H1 (cell line): ENCODE results near the gene ZNF648. TPM values are rescaled to one million over a fixed set of nuclear protein-coding genes. Genes with fewer than 3 reads are reported as not detected.

Experiments used
- CTCF ChIA-PET: fragments of 300-600 bp; sonication (Branson Sonifier 250); formaldehyde crosslinking; loops from one replicate; lab custom pipeline; 2021; ENCODE audit not compliant: partially characterized antibody; lab: Charles Lee
- POLR2A ChIA-PET: fragments of 300-600 bp; sonication (Branson Sonifier 250); formaldehyde crosslinking; loops from one replicate; lab custom pipeline; 2021; ENCODE audit warnings: inconsistent platforms; ENCODE audit not compliant: partially characterized antibody; lab: Charles Lee
- DNase-seq, 2 experiments: peaks; one replicate each; pipeline versions ENCODE4 v3.0.0 to v3.0.0-alpha.2; 2010 to 2022; ENCODE audit warnings: low spot score in 2 of 2, low read depth in 1 of 2, mixed read lengths in 1 of 2
- FAIRE-seq: peaks from 2 replicates; lab custom pipeline; 2011; peaks lifted over from hg19 to GRCh38; lab: Jason Lieb, UNC
- H2AFZ ChIP-seq: 2 replicates; pipeline ENCODE4 v1.8.1; 2012; ENCODE audit warnings: low read length, inconsistent platforms
- H2AK5ac ChIP-seq: 2 replicates; pipeline ENCODE4 v1.6.1; 2013; ENCODE audit warnings: low read depth, low read length
- H2BK120ac ChIP-seq: replicated peaks from 2 replicates; pipeline ENCODE3; 2013; ENCODE audit warnings: low read depth, low read length, inconsistent platforms
- H2BK12ac ChIP-seq: 2 replicates; pipeline ENCODE4 v1.6.1; 2013; ENCODE audit warnings: low read depth, low read length
- H2BK15ac ChIP-seq: 2 replicates; pipeline ENCODE4 v1.6.1; 2013; ENCODE audit warnings: low read length
- H2BK20ac ChIP-seq: 2 replicates; pipeline ENCODE4 v1.6.1; 2013; ENCODE audit warnings: low read length
- H2BK5ac ChIP-seq: 2 replicates; pipeline ENCODE4 v1.6.1; 2013; ENCODE audit warnings: low read depth, low read length
- H3K14ac ChIP-seq: 2 replicates; pipeline ENCODE4 v1.6.1; 2013; ENCODE audit warnings: inconsistent platforms; ENCODE audit not compliant: insufficient read length
- H3K18ac ChIP-seq: 2 replicates; pipeline ENCODE4 v1.6.1; 2013; ENCODE audit warnings: low read length; ENCODE audit errors: extremely low read depth
- H3K23ac ChIP-seq: 2 replicates; pipeline ENCODE4 v1.6.1; 2013; ENCODE audit warnings: inconsistent platforms; ENCODE audit not compliant: insufficient read length
- H3K23me2 ChIP-seq: 2 replicates; pipeline ENCODE4 v1.6.1; 2013; ENCODE audit warnings: low read depth, low read length
- H3K27ac ChIP-seq: 2 replicates; pipeline ENCODE4 v1.6.1; 2011; ENCODE audit warnings: low read depth, low read length, inconsistent platforms
- H3K27me3 ChIP-seq, 4 experiments: replicated peaks in 1 of 4; 1 replicate in 1 of 4; 2 replicates in 3 of 4; pipeline versions ENCODE4 v1.6.1 to v1.8.1; 2011 to 2013; ENCODE audit warnings: low read length in 3 of 4, mild to moderate bottlenecking in 3 of 4, inconsistent platforms in 2 of 4, mixed read lengths in 2 of 4, moderate library complexity in 1 of 4; ENCODE audit not compliant: control insufficient read depth in 3 of 4, insufficient read depth in 3 of 4; ENCODE audit errors: extremely low read depth in 1 of 4
- H3K36me3 ChIP-seq, 4 experiments: 2 replicates each; pipeline versions ENCODE4 v1.6.1 to v1.8.1; 2011 to 2013; ENCODE audit warnings: mild to moderate bottlenecking in 4 of 4, low read length in 3 of 4, moderate library complexity in 2 of 4, control low read depth in 1 of 4, inconsistent platforms in 1 of 4; ENCODE audit not compliant: insufficient read depth in 4 of 4, control insufficient read depth in 2 of 4
- H3K4ac ChIP-seq: replicated peaks from 2 replicates; pipeline ENCODE3; 2013; ENCODE audit warnings: low read length, low read depth, mixed read lengths, inconsistent platforms; ENCODE audit not compliant: insufficient read length
- H3K4me1 ChIP-seq, 4 experiments: replicated peaks in 1 of 4; 1 replicate in 1 of 4; 2 replicates in 3 of 4; pipeline versions ENCODE4 v1.6.1 to v1.8.1; 2011 to 2013; ENCODE audit warnings: low read length in 3 of 4, inconsistent platforms in 2 of 4, mixed read lengths in 1 of 4; ENCODE audit not compliant: insufficient read depth in 4 of 4, control insufficient read depth in 3 of 4
- H3K4me2 ChIP-seq, 2 experiments: 2 replicates each; pipeline versions ENCODE4 v1.6.1 to v1.8.1; 2011 to 2013; ENCODE audit warnings: low read depth in 2 of 2, low read length in 2 of 2, control low read depth in 1 of 2, inconsistent platforms in 1 of 2, mild to moderate bottlenecking in 1 of 2; ENCODE audit not compliant: insufficient read depth in 1 of 2
- H3K4me3 ChIP-seq, 4 experiments: fragments of 200-600, 300-600 bp in 1 of 4; sonication (generic), shearing (Covaris generic), sonication (Bioruptor Twin) in 1 of 4; 2 replicates each; pipeline versions ENCODE4 v1.5.1 to v1.8.1; 2011 to 2016; ENCODE audit warnings: low read length in 4 of 4, low read depth in 3 of 4, control low read depth in 2 of 4, inconsistent platforms in 2 of 4, mild to moderate bottlenecking in 2 of 4, mixed read lengths in 1 of 4, moderate library complexity in 1 of 4; ENCODE audit not compliant: insufficient read depth in 2 of 4; ENCODE audit errors: extremely low read depth in 1 of 4
- H3K56ac ChIP-seq: replicated peaks from 2 replicates; pipeline ENCODE3; 2013; ENCODE audit warnings: low read depth, mild to moderate bottlenecking, mixed read lengths, low read length, inconsistent platforms; ENCODE audit not compliant: insufficient read length
- H3K79me1 ChIP-seq: 2 replicates; pipeline ENCODE4 v1.6.1; 2013; ENCODE audit warnings: low read depth, low read length, control low read depth
- H3K79me2 ChIP-seq, 2 experiments: 2 replicates each; pipeline versions ENCODE4 v1.6.1 to v1.8.1; 2012 to 2013; ENCODE audit warnings: low read length in 2 of 2, mild to moderate bottlenecking in 2 of 2, inconsistent platforms in 1 of 2; ENCODE audit not compliant: insufficient read depth in 2 of 2, control insufficient read depth in 1 of 2
- H3K9ac ChIP-seq, 4 experiments: replicated peaks in 1 of 4; 1 replicate in 1 of 4; 2 replicates in 3 of 4; pipeline versions ENCODE4 v1.6.1 to v1.8.1; 2011 to 2013; ENCODE audit warnings: low read depth in 3 of 4, low read length in 3 of 4, control low read depth in 2 of 4, mild to moderate bottlenecking in 2 of 4, moderate library complexity in 2 of 4, inconsistent platforms in 1 of 4; ENCODE audit errors: extremely low read depth in 1 of 4
- H3K9me3 ChIP-seq, 2 experiments: 2 replicates each; pipeline versions ENCODE4 v1.6.1 to v1.8.1; 2012 to 2013; ENCODE audit warnings: mild to moderate bottlenecking in 2 of 2, moderate library complexity in 2 of 2, control low read depth in 1 of 2, inconsistent platforms in 1 of 2, low read depth in 1 of 2, low read length in 1 of 2, mixed read lengths in 1 of 2; ENCODE audit not compliant: insufficient read depth in 2 of 2
- H4K20me1 ChIP-seq, 2 experiments: replicated peaks in 1 of 2; 2 replicates each; pipeline versions ENCODE3 to v1.8.1; 2011 to 2013; ENCODE audit warnings: inconsistent platforms in 2 of 2, low read length in 2 of 2, mild to moderate bottlenecking in 1 of 2; ENCODE audit not compliant: insufficient read depth in 2 of 2, control insufficient read depth in 1 of 2
- H4K5ac ChIP-seq: 2 replicates; pipeline ENCODE4 v1.6.1; 2013; ENCODE audit warnings: low read length, low read depth, mixed read lengths, inconsistent platforms; ENCODE audit not compliant: insufficient read length
- H4K8ac ChIP-seq: 2 replicates; pipeline ENCODE4 v1.8.0; 2013; ENCODE audit warnings: mild to moderate bottlenecking, moderate library complexity, low read length, inconsistent platforms; ENCODE audit not compliant: insufficient read depth; ENCODE audit errors: extremely low read depth
- H4K91ac ChIP-seq: replicated peaks from 2 replicates; pipeline ENCODE3; 2013; ENCODE audit warnings: low read length, mixed read lengths, inconsistent platforms; ENCODE audit not compliant: insufficient read length
- BRCA1 ChIP-seq: IDR thresholded peaks from 2 replicates; pipeline ENCODE4 v1.6.1; 2012; ENCODE audit warnings: low read depth, low read length, improper control_type of control experiment
- CREB1 ChIP-seq: IDR thresholded peaks from 2 replicates; pipeline ENCODE4 v1.6.1; 2012; ENCODE audit warnings: inconsistent platforms
- CTCF ChIP-seq, 3 experiments: IDR thresholded peaks; 1 replicate in 2 of 3; 2 replicates in 1 of 3; pipeline versions ENCODE4 v1.5.1 to v1.6.1; 2011; ENCODE audit warnings: low read length in 3 of 3, mild to moderate bottlenecking in 3 of 3, inconsistent platforms in 2 of 3, low read depth in 1 of 3, moderate library complexity in 1 of 3; ENCODE audit not compliant: insufficient read depth in 1 of 3; ENCODE audit errors: control extremely low read depth in 1 of 3
- KDM1A ChIP-seq: fragments of 200-600, 300-600 bp; sonication (generic); IDR thresholded peaks from 2 replicates; pipeline ENCODE4 v1.7.1; 2016; ENCODE audit warnings: mild to moderate bottlenecking, low read length, borderline replicate concordance
- KDM5A ChIP-seq: fragments of 200-600 bp; IDR thresholded peaks from 2 replicates; pipeline ENCODE4 v1.7.1; 2012; ENCODE audit warnings: mild to moderate bottlenecking, low read length, inconsistent platforms, mixed read lengths
- NRF1 ChIP-seq: IDR thresholded peaks from 2 replicates; pipeline ENCODE4 v1.6.1; 2011; ENCODE audit warnings: mild to moderate bottlenecking, low read depth, low read length, improper control_type of control experiment
- POLR2AphosphoS5 ChIP-seq: IDR thresholded peaks from 2 replicates; pipeline ENCODE4 v1.6.1; 2011; ENCODE audit warnings: low read depth, low read length
- SAP30 ChIP-seq: fragments of 300-600 bp; sonication (generic); IDR thresholded peaks from 2 replicates; pipeline ENCODE4 v1.7.1; 2012; ENCODE audit warnings: low read length, moderate library complexity, mild to moderate bottlenecking, inconsistent platforms; ENCODE audit not compliant: insufficient read depth, insufficient replicate concordance
- SIN3A ChIP-seq, 2 experiments: IDR thresholded peaks in 1 of 2; conservative IDR thresholded peaks in 1 of 2; 2 replicates each; pipeline ENCODE4 v1.6.1; 2011 to 2012; ENCODE audit warnings: low read length in 2 of 2, improper control_type of control experiment in 1 of 2, low read depth in 1 of 2, mild to moderate bottlenecking in 1 of 2
- SRF ChIP-seq: IDR thresholded peaks from 2 replicates; pipeline ENCODE4 v1.6.1; 2011; ENCODE audit warnings: mild to moderate bottlenecking, low read depth, low read length, moderate library complexity
- SUZ12 ChIP-seq: fragments of 200-600 bp; sonication (generic); IDR thresholded peaks from 2 replicates; pipeline ENCODE4 v1.6.1; 2012; ENCODE audit warnings: mild to moderate bottlenecking, inconsistent platforms, low read length, moderate library complexity, mixed read lengths
- WGBS, 2 experiments: shearing (Covaris generic) in 1 of 2; methylation state at CpG; one replicate each; pipeline versions ENCODE4 v1.1.6 to v1.1.7; 2013 to 2015; ENCODE audit warnings: low lambda C conversion rate in 2 of 2, mixed read lengths in 2 of 2, inconsistent platforms in 1 of 2, low coverage in 1 of 2, missing lambda C conversion rate in 1 of 2; ENCODE audit not compliant: insufficient replicate concordance in 2 of 2, insufficient coverage in 1 of 2, insufficient read length in 1 of 2; ENCODE audit errors: extremely low coverage in 1 of 2, missing lambda C conversion rate in 1 of 2; 5-methylcytosine and 5-hydroxymethylcytosine counted together
- polyA plus RNA-seq, 7 experiments: library from polyadenylated mRNA; depleted of rRNA in 3 of 7; stranded (reverse) in 5 of 7; unstranded in 2 of 7; fragments of >200 nt in 5 of 7; fragments of 200-250 nt in 2 of 7; gene quantifications; 1 replicate in 5 of 7; 2 replicates in 1 of 7; 4 replicates in 1 of 7; pipeline versions ENCODE4 v1.2.1 to v1.2.3, GENCODE V29; 2011 to 2013; ENCODE audit warnings: missing spikeins in 2 of 7, mixed read lengths in 2 of 7
- total RNA-seq: library from RNA; stranded (reverse); fragmentation: NEBNext Ultra II Directional; extraction: Animal tissue kit (Norgen Biotek cat#: 25700); gene quantifications from 2 replicates; pipeline ENCODE4 v1.2.1, GENCODE V29; 2021

Gene ZNF648
- total and polyA plus RNA-seq, 2 of the 8 experiments (the other 6 are each of a cell fraction or from before 2014, with no cell fraction given) = 0.20 to 0.53 TPM

- Histone ChIP-seq H3K14ac (no peak overlapping the region), H2BK5ac (no peak overlapping the region), H4K8ac (no peak overlapping the region), H3K79me1 (no peaks in the 10 kb centered on the region), H3K4me2 (no peak overlapping the region), H3K27ac (no peak overlapping the region), H2BK12ac (0 out of 2 replicates have a peak overlapping the region, but pooled peaks have one; percentile 78), H2BK120ac (no peak overlapping the region), H4K91ac (no peak overlapping the region), H2AFZ (no peak overlapping the region), H3K4me3 (no peak overlapping the region), H4K20me1 (no peaks in the 10 kb centered on the region), H3K27me3 (no peaks in the 10 kb centered on the region), H3K18ac (no peak overlapping the region), H3K23me2 (no peaks in the 10 kb centered on the region; the same call in 1 of the 2 replicates), H2AK5ac (no peak overlapping the region), H3K79me2 (no peaks in the 10 kb centered on the region), H4K5ac (no peak overlapping the region), H3K9ac (no peak overlapping the region), H3K4ac (no peak overlapping the region), H3K4me1 (peaks cover 0 to 11% (median 4%) of the 10 kb centered on the region in 4 experiments; a peak in 4 of 7 replicates), H3K36me3 (no peaks in the 10 kb centered on the region), H2BK15ac (peak overlapping the region; percentile 73), H3K9me3 (no peaks in the 10 kb centered on the region), H2BK20ac (0 out of 2 replicates have a peak overlapping the region, but pooled peaks have one; percentile 51), H3K23ac (no peak overlapping the region), H3K56ac (no peak overlapping the region)
- WGBS, 2 experiments = 93% methylated on average over 7 of the region's 7 CpGs; no CpG with 5 or more reads in 1 of the 2 experiments
- FAIRE-seq = no peak
- ChIA-PET POLR2A (interaction anchor here (2.0 kb wide), 1 partner anchor 306 kb away, joined by 13 read pairs; the partner anchor contains the start of gene GLUL), CTCF (interaction anchor here (0.7 to 6.7 kb wide), 18 partner anchors 15 to 701 kb away, joined by 3 to 88 read pairs (median 3); partner anchors contain the start of gene TEDDM1)
- DNase-seq = no peak
- TF ChIP-seq BRCA1 = no peak
- TF ChIP-seq NRF1 = no peak
- no peak for TF ChIP-seq SIN3A (conservative IDR thresholded peaks at IDR 0.05 in 1 of 2, IDR thresholded peaks at IDR 0.05 in 1 of 2; ENCODE audit: low read depth in 1 of 2, low read length in 2 of 2)
- no peak for TF ChIP-seq CTCF (IDR thresholded peaks at IDR 0.05; ENCODE audit: control extremely low read depth in 1 of 3, insufficient read depth in 1 of 3, low read depth in 1 of 3, low read length in 3 of 3)
- TF ChIP-seq KDM1A = no peak
- TF ChIP-seq CREB1 = no peak
- no peak for TF ChIP-seq SRF
- TF ChIP-seq SUZ12 = no peak
- TF ChIP-seq POLR2AphosphoS5 = no peak
- no peak for TF ChIP-seq KDM5A
- no peak for TF ChIP-seq SAP30
Observed at GRCh38 chr1:182086620-182087019, 25.1 kb upstream of the ZNF648 start.
